HEK293 (cell line): ENCODE measurements around the gene ZNF672.

Experiments used
- CTCF ChIA-PET: fragments of 350-600 bp; formaldehyde crosslinking; extraction: SDS; loops from one replicate; lab custom pipeline; 2021; ENCODE audit warnings: antibody characterized with exemption; lab: Yijun Ruan, JAX
- POLR2A ChIA-PET: fragments of 300-600 bp; formaldehyde crosslinking; extraction: SDS; loops from one replicate; lab custom pipeline; 2020; ENCODE audit warnings: antibody characterized with exemption, inconsistent platforms; lab: Yijun Ruan, JAX
- H3K27ac ChIP-seq: fragments of 200-500 bp; sonication (Bioruptor generic); 2 replicates; pipeline ENCODE4 v1.5.1; 2014; ENCODE audit warnings: low read depth, low read length, control low read depth, inconsistent platforms; ENCODE audit errors: extremely low read depth
- H3K36me3 ChIP-seq, 2 experiments: fragments of 200-500 bp in 1 of 2; sonication (Bioruptor generic) in 1 of 2; 1 replicate in 1 of 2; 2 replicates in 1 of 2; pipeline ENCODE4 v1.5.1; 2014 to 2017; ENCODE audit warnings: inconsistent platforms in 2 of 2, low read length in 2 of 2; ENCODE audit not compliant: control insufficient read depth in 2 of 2, insufficient read depth in 1 of 2
- H3K4me1 ChIP-seq: fragments of 200-500 bp; sonication (Bioruptor generic); 2 replicates; pipeline ENCODE4 v1.5.1; 2014; ENCODE audit warnings: mild to moderate bottlenecking, low read length, inconsistent platforms; ENCODE audit not compliant: control insufficient read depth, insufficient read depth
- H3K4me3 ChIP-seq: 2 replicates; pipeline ENCODE4 v1.5.1; 2011; ENCODE audit warnings: low read depth, mild to moderate bottlenecking, control low read depth, low read length, moderate library complexity
- H3K9me3 ChIP-seq: fragments of 200-500 bp; sonication (Bioruptor generic); 2 replicates; pipeline ENCODE4 v1.5.1; 2014; ENCODE audit warnings: low read depth, low read length, inconsistent platforms; ENCODE audit not compliant: control insufficient read depth, insufficient read depth
- GLI2 ChIP-seq: fragments of 450-650 bp; formaldehyde crosslinking; IDR thresholded peaks from 2 replicates; pipeline ENCODE4; 2017; ENCODE audit warnings: missing biosample characterization, missing genetic modification characterization, low read depth, borderline replicate concordance
- GLIS2 ChIP-seq: fragments of 450-650 bp; formaldehyde crosslinking; IDR thresholded peaks from 2 replicates; pipeline ENCODE4 v1.5.1; 2016; ENCODE audit warnings: missing biosample characterization, missing genetic modification characterization
- KLF10 ChIP-seq: fragments of 450-650 bp; IDR thresholded peaks from 2 replicates; pipeline ENCODE4 v1.5.1; 2018; ENCODE audit warnings: missing biosample characterization, mild to moderate bottlenecking, missing genetic modification characterization
- MEIS1 ChIP-seq: sonication (generic); formaldehyde crosslinking; IDR thresholded peaks from 2 replicates; pipeline ENCODE4 v1.8.1; 2022; ENCODE audit warnings: missing genetic modification reagents, mild to moderate bottlenecking, borderline replicate concordance
- SP2 ChIP-seq: fragments of 450-650 bp; formaldehyde crosslinking; IDR thresholded peaks from 2 replicates; pipeline ENCODE4 v1.5.1; 2016; ENCODE audit warnings: missing biosample characterization, missing genetic modification characterization
- SP3 ChIP-seq: fragments of 450-650 bp; formaldehyde crosslinking; IDR thresholded peaks from 2 replicates; pipeline ENCODE4 v1.5.1; 2016; ENCODE audit warnings: missing biosample characterization, missing genetic modification characterization
- TRIM28 ChIP-seq: IDR thresholded peaks from 2 replicates; pipeline ENCODE4 v1.6.1; 2011; ENCODE audit warnings: low read length, control low read depth, borderline replicate concordance
- ZBTB8A ChIP-seq: fragments of 450-650 bp; formaldehyde crosslinking; IDR thresholded peaks from 2 replicates; pipeline ENCODE4 v1.5.1; 2016; ENCODE audit warnings: missing biosample characterization, missing genetic modification characterization
- ZNF24 ChIP-seq: fragments of 450-650 bp; formaldehyde crosslinking; IDR thresholded peaks from 2 replicates; pipeline ENCODE4 v1.5.1; 2016; ENCODE audit warnings: missing biosample characterization, missing genetic modification characterization
- ZNF292 ChIP-seq: fragments of 450-650 bp; formaldehyde crosslinking; IDR thresholded peaks from 2 replicates; pipeline ENCODE4 v1.5.1; 2016; ENCODE audit warnings: low read depth, missing biosample characterization, missing genetic modification characterization, borderline replicate concordance
- ZNF341 ChIP-seq: fragments of 450-650 bp; formaldehyde crosslinking; IDR thresholded peaks from 2 replicates; pipeline ENCODE4; 2016; ENCODE audit warnings: low read depth, missing biosample characterization, missing genetic modification characterization
- ZNF423 ChIP-seq: fragments of 450-650 bp; formaldehyde crosslinking; IDR thresholded peaks from 2 replicates; pipeline ENCODE4 v1.5.1; 2016; ENCODE audit warnings: missing biosample characterization, missing genetic modification characterization
- ZNF426 ChIP-seq: fragments of 450-650 bp; formaldehyde crosslinking; IDR thresholded peaks from 2 replicates; pipeline ENCODE4 v1.5.1; 2017; ENCODE audit warnings: missing biosample characterization, missing genetic modification characterization, mild to moderate bottlenecking, inconsistent platforms, moderate library complexity
- ZNF555 ChIP-seq: fragments of 450-650 bp; formaldehyde crosslinking; conservative IDR thresholded peaks from 2 replicates; pipeline ENCODE4 v1.5.1; 2017; ENCODE audit warnings: missing biosample characterization, mild to moderate bottlenecking, missing genetic modification characterization, inconsistent platforms
- ZNF610 ChIP-seq: fragments of 450-650 bp; formaldehyde crosslinking; IDR thresholded peaks from 2 replicates; pipeline ENCODE4 v1.5.1; 2016; ENCODE audit warnings: missing biosample characterization, missing genetic modification characterization, borderline replicate concordance
- ZNF624 ChIP-seq: fragments of 450-650 bp; formaldehyde crosslinking; IDR thresholded peaks from 2 replicates; pipeline ENCODE4 v1.5.1; 2017; ENCODE audit warnings: missing biosample characterization, missing genetic modification characterization
- ZNF791 ChIP-seq: fragments of 450-650 bp; formaldehyde crosslinking; IDR thresholded peaks from 2 replicates; pipeline ENCODE4 v1.5.1; 2016; ENCODE audit warnings: missing biosample characterization, missing genetic modification characterization
- ZSCAN16 ChIP-seq: fragments of 450-650 bp; formaldehyde crosslinking; IDR thresholded peaks from 2 replicates; pipeline ENCODE4 v1.5.1; 2016; ENCODE audit warnings: missing biosample characterization, missing genetic modification characterization
- TF ChIP-seq, protein P1 (sequence below): fragments of 450-650 bp; IDR thresholded peaks from 2 replicates; pipeline ENCODE4 v1.5.1; 2018; ENCODE audit warnings: missing biosample characterization, missing genetic modification characterization
- TF ChIP-seq, protein P2 (sequence below): fragments of 450-650 bp; formaldehyde crosslinking; IDR thresholded peaks from 2 replicates; pipeline ENCODE4; 2016; ENCODE audit warnings: missing biosample characterization, missing genetic modification characterization
- TF ChIP-seq, protein P3 (sequence below): fragments of 450-650 bp; formaldehyde crosslinking; IDR thresholded peaks from 2 replicates; pipeline ENCODE4 v1.5.1; 2017; ENCODE audit warnings: missing biosample characterization, missing genetic modification characterization
- TF ChIP-seq, protein P4 (sequence below): fragments of 450-650 bp; IDR thresholded peaks from 2 replicates; pipeline ENCODE4 v1.5.1; 2018; ENCODE audit warnings: missing biosample characterization, mild to moderate bottlenecking, missing genetic modification characterization
- TF ChIP-seq, protein P5 (sequence below): fragments of 450-650 bp; formaldehyde crosslinking; IDR thresholded peaks from 2 replicates; pipeline ENCODE4 v1.5.1; 2016; ENCODE audit warnings: missing biosample characterization, missing genetic modification characterization
- TF ChIP-seq, protein P6 (sequence below): fragments of 450-650 bp; formaldehyde crosslinking; IDR thresholded peaks from 2 replicates; pipeline ENCODE4 v1.5.1; 2016; ENCODE audit warnings: missing biosample characterization, missing genetic modification characterization

The ZNF672 gene

DNA sequence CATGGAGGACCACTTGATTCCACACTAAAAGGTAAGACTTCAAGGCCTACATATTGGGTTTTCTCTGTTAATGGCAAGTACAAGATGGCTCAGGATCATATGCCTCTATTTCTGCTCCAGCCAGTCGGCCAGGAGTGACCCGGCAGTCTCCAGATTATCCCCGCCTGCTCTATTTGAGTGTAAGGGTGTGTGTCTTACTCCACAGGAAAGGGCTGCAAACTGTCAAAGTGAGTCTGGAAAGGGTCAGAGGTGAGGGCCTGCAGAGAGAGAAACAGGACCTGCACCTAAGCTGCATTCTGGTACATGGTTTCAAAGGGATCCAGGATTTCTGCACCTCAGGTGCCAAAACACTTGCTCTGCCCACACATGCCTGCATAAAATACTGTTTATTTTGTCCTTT is 11.6 kb downstream of the ZNF672 start:
- POLR2A ChIA-PET = no interaction called here
- no peaks in the 10 kb centered on the region for H3K9me3 ChIP-seq
- no peak overlapping the region for H3K4me3 ChIP-seq
- no peak for TF ChIP-seq ZNF610 (tag by site-specific recombination)
- TF ChIP-seq, protein P1, sequence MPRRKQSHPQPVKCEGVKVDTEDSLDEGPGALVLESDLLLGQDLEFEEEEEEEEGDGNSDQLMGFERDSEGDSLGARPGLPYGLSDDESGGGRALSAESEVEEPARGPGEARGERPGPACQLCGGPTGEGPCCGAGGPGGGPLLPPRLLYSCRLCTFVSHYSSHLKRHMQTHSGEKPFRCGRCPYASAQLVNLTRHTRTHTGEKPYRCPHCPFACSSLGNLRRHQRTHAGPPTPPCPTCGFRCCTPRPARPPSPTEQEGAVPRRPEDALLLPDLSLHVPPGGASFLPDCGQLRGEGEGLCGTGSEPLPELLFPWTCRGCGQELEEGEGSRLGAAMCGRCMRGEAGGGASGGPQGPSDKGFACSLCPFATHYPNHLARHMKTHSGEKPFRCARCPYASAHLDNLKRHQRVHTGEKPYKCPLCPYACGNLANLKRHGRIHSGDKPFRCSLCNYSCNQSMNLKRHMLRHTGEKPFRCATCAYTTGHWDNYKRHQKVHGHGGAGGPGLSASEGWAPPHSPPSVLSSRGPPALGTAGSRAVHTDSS (tag by site-specific recombination) = no peak
- no peak for TF ChIP-seq ZNF423 (tag by site-specific recombination)
- TF ChIP-seq ZSCAN16 = no peak
- no peak for TF ChIP-seq MEIS1 (CRISPR knock-in tag)
- TF ChIP-seq KLF10 (tag by site-specific recombination) = no peak
- TF ChIP-seq, protein P2, sequence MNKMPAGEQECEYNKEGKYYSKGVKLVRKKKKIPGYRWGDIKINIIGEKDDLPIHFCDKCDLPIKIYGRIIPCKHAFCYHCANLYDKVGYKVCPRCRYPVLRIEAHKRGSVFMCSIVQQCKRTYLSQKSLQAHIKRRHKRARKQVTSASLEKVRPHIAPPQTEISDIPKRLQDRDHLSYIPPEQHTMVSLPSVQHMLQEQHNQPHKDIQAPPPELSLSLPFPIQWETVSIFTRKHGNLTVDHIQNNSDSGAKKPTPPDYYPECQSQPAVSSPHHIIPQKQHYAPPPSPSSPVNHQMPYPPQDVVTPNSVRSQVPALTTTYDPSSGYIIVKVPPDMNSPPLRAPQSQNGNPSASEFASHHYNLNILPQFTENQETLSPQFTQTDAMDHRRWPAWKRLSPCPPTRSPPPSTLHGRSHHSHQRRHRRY (tag by site-specific recombination) = no peak
- TF ChIP-seq, protein P3, sequence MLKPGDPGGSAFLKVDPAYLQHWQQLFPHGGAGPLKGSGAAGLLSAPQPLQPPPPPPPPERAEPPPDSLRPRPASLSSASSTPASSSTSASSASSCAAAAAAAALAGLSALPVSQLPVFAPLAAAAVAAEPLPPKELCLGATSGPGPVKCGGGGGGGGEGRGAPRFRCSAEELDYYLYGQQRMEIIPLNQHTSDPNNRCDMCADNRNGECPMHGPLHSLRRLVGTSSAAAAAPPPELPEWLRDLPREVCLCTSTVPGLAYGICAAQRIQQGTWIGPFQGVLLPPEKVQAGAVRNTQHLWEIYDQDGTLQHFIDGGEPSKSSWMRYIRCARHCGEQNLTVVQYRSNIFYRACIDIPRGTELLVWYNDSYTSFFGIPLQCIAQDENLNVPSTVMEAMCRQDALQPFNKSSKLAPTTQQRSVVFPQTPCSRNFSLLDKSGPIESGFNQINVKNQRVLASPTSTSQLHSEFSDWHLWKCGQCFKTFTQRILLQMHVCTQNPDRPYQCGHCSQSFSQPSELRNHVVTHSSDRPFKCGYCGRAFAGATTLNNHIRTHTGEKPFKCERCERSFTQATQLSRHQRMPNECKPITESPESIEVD (tag by site-specific recombination) = no peak
- TF ChIP-seq TRIM28 = no peak
- TF ChIP-seq GLIS2 (tag by site-specific recombination) = no peak
- TF ChIP-seq ZNF624 (tag by site-specific recombination) = no peak
- no peak for TF ChIP-seq ZNF426 (tag by site-specific recombination)
- TF ChIP-seq ZNF341 = no peak
- TF ChIP-seq ZNF24 (tag by site-specific recombination) = no peak
- TF ChIP-seq, protein P4, sequence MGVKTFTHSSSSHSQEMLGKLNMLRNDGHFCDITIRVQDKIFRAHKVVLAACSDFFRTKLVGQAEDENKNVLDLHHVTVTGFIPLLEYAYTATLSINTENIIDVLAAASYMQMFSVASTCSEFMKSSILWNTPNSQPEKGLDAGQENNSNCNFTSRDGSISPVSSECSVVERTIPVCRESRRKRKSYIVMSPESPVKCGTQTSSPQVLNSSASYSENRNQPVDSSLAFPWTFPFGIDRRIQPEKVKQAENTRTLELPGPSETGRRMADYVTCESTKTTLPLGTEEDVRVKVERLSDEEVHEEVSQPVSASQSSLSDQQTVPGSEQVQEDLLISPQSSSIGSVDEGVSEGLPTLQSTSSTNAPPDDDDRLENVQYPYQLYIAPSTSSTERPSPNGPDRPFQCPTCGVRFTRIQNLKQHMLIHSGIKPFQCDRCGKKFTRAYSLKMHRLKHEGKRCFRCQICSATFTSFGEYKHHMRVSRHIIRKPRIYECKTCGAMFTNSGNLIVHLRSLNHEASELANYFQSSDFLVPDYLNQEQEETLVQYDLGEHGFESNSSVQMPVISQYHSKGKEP (tag by site-specific recombination) = no peak
- CTCF ChIA-PET = interaction anchor here (1.0 to 1.1 kb wide), 2 partner anchors 8 to 57 kb away, joined by 3 read pairs; no protein-coding TSS in a partner anchor
- peaks cover 0 to 96% of the 10 kb centered on the region in 2 experiments; a peak in 1 of 3 replicates for H3K36me3 ChIP-seq
- no peaks in the 10 kb centered on the region for H3K4me1 ChIP-seq
- no peak overlapping the region for H3K27ac ChIP-seq

DNA sequence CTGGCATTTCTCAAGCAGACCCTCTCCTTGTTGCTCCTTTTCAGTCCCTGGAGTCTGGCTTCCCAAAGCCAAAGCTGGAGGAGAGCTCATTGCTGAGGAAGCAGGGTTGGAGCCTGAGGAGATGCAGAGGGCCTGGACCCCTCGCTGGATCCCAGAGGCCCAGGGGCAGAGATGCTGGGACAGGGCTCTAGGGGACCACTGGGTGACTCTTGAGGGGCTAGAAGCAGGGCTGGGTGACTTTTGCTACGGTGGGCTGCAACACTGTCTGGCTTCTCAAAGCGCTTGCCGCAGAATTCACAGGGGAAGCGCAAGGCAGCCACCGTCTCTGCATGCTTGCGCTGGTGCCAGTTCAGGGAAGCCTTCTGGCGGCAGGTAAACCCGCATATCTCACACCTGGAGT is 12.1 kb downstream of the ZNF672 start:
- TF ChIP-seq SP2 (tag by site-specific recombination) (no peak), ZBTB8A (tag by site-specific recombination) (no peak), ZNF292 (tag by site-specific recombination) (no peak), ZNF791 (tag by site-specific recombination) (no peak), GLI2 (tag by site-specific recombination) (no peak), ZNF555 (tag by site-specific recombination) (no peak), SP3 (tag by site-specific recombination) (no peak)
- TF ChIP-seq, protein P5, sequence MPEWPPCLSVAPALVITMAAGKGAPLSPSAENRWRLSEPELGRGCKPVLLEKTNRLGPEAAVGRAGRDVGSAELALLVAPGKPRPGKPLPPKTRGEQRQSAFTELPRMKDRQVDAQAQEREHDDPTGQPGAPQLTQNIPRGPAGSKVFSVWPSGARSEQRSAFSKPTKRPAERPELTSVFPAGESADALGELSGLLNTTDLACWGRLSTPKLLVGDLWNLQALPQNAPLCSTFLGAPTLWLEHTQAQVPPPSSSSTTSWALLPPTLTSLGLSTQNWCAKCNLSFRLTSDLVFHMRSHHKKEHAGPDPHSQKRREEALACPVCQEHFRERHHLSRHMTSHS = no peak
- TF ChIP-seq, protein P6, sequence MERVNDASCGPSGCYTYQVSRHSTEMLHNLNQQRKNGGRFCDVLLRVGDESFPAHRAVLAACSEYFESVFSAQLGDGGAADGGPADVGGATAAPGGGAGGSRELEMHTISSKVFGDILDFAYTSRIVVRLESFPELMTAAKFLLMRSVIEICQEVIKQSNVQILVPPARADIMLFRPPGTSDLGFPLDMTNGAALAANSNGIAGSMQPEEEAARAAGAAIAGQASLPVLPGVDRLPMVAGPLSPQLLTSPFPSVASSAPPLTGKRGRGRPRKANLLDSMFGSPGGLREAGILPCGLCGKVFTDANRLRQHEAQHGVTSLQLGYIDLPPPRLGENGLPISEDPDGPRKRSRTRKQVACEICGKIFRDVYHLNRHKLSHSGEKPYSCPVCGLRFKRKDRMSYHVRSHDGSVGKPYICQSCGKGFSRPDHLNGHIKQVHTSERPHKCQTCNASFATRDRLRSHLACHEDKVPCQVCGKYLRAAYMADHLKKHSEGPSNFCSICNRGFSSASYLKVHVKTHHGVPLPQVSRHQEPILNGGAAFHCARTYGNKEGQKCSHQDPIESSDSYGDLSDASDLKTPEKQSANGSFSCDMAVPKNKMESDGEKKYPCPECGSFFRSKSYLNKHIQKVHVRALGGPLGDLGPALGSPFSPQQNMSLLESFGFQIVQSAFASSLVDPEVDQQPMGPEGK (tag by site-specific recombination) = no peak
- ChIA-PET POLR2A (no interaction called here), CTCF (interaction anchor here (1.0 kb wide), 1 partner anchor 8 kb away, joined by 3 read pairs; no protein-coding TSS in a partner anchor)
- Histone ChIP-seq H3K9me3 (no peaks in the 10 kb centered on the region), H3K4me1 (no peaks in the 10 kb centered on the region), H3K4me3 (no peak overlapping the region), H3K27ac (no peak overlapping the region), H3K36me3 (peaks cover 0 to 96% of the 10 kb centered on the region in 2 experiments; a peak in 1 of 3 replicates)
